ENCODE data around the gene GABPB1.
A peak's percentile ranks its signal among the peaks of the same experiment; 100 is the strongest.
"Not testable (repeated sequence)": the region's sequence is repeated elsewhere in the genome, so short reads cannot be mapped to it uniquely, and the experiment has no call there.

Gene GABPB1

GRCh38 chr15:50354838-50355618 is at the start of gene GABPB1:
GABPB1 (minus strand) TSS chr15:50355198; CDS start chr15:50309798, 45,400 bp downstream.
- DNase-seq (ENCODE audit: low read depth in 2 of 2) = peak; percentile 73 to 78

GRCh38 chr15:50391561-50391960 is 36.6 kb upstream of the GABPB1 start:
- DNase-seq (ENCODE audit: low read depth in 2 of 2) = not testable (repeated sequence)

DNA sequence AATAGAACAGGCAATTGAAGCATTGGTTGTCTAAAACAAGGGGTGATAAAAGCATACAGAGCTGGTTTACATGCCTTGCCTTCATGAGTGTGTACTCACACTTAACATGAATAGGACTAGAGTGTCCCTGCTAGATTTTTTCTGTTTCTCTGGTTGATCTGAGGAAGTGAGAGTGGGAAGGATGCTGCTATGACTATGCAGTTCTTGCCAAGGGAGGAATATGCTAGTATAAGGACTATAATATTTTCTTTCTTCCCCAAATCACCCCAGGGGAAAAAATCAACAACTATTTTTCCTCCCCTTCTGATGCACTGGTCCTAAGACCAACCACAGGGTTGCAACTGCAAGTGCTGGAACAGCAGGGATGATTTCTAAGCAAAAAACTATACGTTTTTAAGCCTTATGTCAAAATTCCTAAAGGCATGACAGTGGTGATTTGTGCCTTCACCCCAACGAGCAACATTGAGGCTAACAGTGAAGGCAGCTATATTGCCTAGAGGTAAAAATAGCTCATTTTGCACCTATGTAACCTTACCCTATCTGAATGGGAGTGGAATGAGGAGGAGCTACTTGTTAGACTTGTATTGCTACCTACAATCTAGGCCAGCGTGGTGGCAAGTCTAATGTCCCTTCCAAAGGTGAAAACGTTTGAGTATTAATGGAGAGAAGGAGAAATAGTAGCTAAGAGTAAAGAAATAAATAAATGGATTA is 35.7 kb upstream of the GABPB1 start:
- DNase-seq (ENCODE audit: low read depth in 2 of 2) = no peak

- DNase-seq (ENCODE audit: low read depth in 2 of 2) = not testable (repeated sequence)
Measured at GRCh38 chr15:50382408-50382807, 27.4 kb upstream of the GABPB1 start.

DNA sequence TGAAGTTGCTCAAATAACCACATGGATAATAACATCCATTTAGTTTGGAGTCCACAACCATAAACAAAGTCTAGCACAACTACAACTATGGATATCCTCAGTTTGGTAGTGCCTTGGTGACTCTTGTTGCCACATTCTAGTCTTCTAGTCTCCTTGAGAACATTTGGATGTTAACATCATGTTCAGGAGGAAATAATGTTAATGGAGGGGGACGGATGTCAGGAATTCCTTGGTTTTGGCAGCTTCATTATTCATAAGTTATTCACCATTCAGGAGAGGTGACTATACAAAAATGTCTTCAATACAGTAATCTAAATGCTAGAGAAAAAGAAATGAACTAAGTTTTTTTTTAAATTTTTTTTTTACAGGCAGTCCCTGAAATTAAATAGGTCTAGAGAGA is 26.4 kb upstream of the GABPB1 start:
- no peak for DNase-seq (ENCODE audit: low read depth in 2 of 2)

DNA sequence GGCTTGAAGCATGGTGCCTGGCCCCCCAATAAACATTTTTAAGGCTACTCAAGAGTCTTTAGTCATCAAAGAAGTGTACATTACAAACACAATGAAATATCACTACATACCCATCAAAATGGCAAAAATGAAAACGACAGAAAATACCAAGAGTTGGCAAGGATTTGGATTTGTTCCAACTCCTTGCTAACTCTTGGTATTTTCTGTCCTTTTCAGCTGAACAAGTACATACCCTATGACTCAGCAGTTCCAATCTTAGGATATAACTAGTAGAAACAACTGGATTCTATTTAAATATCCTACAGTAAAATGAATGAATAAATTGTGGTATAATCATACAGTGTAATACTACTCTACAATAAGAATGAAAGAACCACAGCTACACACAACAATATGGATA is 25.1 kb upstream of the GABPB1 start:
- no peak for DNase-seq (ENCODE audit: low read depth in 2 of 2)

DNA sequence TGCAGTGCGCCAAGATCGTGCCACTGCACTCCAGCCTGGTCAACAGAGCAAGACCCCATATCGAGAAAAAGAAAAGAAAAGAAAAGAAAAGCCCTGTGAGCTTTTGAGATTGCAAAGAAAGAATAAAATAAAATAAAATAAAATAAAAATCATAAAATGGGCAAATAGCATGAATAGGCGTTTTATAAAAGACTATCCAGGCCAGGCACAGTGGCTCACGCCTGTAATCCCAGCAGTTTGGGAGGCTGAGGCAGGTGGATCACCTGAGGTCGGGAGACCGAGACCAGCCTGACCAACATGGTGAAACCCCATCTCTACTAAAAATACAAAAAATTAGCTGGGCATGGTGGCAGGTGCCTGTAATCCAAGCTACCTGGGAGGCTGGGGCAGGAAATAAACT is 24.4 kb upstream of the GABPB1 start:
- DNase-seq (ENCODE audit: low read depth in 2 of 2) = not testable (repeated sequence)

GRCh38 chr15:50378776-50379175 is 23.8 kb upstream of the GABPB1 start:
- DNase-seq (ENCODE audit: low read depth in 2 of 2) = no peak

DNA sequence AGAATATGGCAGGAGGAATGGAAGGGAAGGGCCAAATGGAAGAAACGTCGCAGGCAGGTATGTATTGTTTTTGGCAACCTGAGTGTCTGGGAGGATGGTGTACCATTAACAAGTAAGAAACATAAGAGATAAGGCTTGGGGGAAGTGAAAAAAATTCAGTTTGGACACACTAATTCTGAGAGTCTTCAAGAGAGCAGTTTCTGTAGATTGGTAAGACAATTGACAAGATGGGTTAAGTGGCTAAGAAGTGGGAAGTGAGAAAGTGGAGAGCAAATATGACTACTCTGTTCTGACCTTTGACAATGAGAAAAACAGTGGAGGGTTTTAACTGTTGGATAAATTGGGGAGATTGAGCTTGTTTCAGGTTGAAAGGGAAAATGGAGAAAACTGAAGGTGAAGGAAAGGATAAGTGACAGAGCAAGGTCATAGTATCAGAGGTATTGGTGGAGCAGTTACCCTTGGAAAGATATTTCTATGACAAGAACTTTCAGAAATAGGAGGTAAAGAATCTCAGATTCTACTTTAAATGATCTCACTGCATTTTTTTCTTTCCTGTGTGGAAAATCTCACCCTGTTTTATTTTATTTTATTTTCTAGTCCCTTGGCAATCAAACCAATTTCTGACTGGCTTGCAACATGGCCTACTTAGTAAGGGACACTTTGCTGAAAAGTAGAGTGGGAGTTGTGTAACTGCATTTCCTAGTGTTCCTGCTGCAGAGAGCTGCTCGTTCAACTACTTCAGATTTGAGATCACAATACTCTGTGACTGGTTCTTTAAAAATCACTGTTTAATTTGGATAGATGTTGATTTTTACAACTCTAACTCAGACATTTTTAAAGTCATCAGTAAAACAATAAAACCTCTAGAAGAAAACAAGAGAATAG is 23.1 kb upstream of the GABPB1 start:
- DNase-seq (ENCODE audit: low read depth in 2 of 2) = no peak

DNA sequence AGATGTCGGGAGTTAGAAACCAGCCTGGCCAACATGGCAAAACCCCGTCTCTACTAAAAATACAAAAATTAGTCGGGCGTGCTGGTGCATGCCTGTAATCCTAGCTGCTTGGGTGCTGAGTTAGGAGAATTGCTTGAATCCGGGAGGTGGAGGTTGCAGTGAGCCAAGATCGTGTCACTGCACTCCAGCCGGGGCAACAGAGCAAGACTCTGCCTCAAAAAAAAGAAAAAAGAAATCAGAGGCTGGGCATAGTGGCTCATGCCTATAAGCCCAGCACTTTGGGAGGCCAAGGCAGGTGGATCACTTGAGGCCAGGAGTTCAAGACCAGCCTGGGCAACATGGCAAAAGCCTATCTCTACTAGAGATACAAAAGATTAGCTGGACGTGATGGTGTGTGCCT is 14.6 kb upstream of the GABPB1 start:
- not testable (repeated sequence) for DNase-seq (ENCODE audit: low read depth in 2 of 2)

GRCh38 chr15:50365971-50366370 is 11.0 kb upstream of the GABPB1 start:
- no peak for DNase-seq (ENCODE audit: low read depth in 2 of 2)

DNA sequence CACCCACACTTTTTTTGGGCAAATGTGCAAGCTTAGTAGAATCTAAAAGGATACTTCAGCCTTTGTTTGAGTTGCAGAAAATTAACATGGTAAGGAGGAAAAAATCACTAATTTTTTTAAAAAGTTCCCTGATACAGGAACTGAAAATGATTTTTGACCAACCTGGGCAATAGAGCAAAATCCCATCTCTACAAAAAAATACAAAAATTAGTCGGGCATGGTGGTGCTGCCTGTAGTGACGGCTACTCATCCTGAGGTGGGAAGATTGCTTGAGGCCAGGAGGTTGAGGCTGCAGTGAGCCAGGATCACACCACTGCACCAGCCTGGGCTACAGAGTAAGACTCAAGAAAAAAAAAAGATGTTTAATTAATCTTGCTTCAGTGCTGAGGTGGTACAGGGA is 10.6 kb upstream of the GABPB1 start:
- no peak for DNase-seq (ENCODE audit: low read depth in 2 of 2)

DNA sequence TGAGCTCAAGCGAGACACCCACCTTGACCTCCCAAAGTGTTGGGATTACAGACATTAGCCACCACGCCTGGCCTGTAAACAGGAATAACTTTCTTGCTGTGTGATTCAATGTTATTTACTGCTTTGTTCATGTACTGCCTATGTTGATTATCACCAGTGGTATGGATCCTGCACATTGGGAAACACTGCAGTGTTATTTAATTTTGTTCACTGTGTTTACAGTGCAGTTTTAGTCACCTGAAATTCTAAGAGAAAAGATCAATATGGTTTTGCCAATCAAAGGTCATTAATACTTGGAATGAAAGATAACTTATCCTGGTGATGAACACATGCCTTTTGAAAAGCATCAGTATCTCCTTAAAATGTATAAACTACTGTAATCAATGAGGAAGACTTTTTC is 8.6 kb upstream of the GABPB1 start:
- DNase-seq (ENCODE audit: low read depth in 2 of 2) = no peak

- DNase-seq (ENCODE audit: low read depth in 2 of 2) = no peak
Measured at GRCh38 chr15:50361756-50362155, 6.8 kb upstream of the GABPB1 start.

DNA sequence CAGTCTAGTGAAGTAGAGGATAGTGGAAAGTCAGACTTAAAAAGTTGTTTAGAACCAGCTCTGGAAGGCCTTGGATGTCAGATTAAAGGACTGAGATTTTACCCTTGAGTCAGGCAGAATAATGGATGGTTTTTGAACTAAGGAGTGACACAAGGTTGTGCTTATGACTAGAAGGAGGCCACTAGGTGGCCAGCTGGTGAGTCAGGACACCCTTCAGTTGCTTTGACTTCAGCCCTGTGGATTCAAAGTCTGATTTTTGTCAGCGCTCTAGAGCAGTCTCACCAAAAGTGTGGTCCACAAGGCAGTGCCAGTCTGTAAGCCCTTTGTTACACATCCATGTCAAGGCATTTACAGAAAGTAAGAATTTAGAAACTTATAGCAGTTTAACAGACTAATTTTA is 3.8 kb upstream of the GABPB1 start:
- no peak for DNase-seq (ENCODE audit: low read depth in 2 of 2)

- no peak for DNase-seq (ENCODE audit: low read depth in 2 of 2)
Measured at GRCh38 chr15:50355980-50356379, 982 bp upstream of the GABPB1 start.

GRCh38 chr15:50355619-50355905 is 564 bp upstream of the GABPB1 start:
- no peak for DNase-seq (ENCODE audit: low read depth in 2 of 2)

DNA sequence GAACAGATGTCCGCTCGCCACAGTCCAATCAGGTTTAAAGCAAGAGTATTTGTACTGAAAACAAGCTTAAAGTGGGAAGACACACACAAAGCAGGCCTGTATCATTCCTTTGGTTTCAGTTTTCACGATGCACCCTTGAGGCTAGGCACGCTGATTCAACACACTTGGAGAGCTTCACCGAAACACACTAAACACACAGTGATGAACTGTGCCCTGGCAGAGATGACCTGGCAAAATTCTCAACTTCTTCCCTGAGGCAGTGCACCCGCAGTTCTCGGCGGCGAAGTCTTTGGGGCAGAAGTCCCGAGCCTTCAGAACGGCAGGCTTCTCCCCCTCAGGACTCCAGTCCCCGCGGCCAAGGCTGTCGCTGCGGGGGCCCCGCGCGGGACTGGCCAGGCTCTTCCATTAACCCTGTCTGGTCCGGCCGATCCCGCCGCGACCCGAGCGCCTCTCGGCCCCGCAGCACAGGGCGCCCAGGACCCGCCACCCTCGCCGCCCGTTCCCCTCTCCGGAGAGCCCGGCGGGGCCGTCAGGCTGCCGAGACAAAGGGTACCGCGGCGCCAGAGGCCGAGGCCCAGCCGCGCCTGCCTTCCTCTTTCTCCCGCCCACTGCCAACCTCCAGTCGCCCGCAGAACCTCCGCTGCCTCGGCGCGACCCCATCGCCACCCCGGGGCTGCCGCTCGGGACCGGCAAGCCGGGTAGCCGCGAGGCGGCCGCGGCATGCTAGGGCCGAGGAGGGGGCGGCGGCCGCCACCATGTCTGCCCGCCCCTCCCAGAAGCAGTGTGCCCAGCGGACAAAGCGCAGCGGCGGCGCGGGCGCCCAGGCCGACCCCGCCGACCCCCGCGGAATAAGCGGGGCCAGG is 792 bp downstream of the GABPB1 start:
- DNase-seq (ENCODE audit: low read depth in 2 of 2) = peak; percentile 14 to 22

DNA sequence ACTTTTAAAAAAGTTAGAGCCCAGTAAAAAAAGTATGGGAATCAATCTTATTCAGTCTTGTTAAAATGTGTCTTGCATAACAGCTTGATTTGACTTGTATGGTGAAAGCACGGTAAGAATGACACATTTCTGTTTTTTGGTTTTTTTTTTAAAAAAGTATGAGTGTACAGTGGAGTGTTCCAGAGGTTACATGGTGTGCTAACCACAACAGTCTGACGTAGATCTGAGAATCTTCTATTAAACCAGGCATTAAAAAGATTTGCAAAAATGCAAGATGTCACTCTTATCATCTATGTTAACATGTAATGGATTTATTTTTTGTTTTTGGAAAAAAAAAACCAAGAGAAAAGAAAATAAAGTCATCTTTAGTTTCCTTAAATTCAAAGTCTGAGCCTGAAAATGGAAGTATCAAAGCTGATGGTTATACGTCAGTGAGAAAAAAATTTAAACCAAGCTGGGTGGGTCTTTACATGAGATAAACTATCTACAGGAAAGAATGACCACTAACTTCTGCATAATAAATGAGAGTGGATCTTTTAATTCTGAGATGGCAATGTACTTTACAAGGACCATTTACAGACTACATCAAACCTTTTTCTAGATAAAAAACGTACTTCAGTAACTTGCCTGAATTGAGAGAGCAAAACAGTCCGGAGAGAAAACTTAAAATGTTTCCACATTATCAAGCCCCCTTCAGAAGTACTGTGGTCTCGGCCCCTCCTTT is 1.6 kb downstream of the GABPB1 start:
- DNase-seq (ENCODE audit: low read depth in 2 of 2) = no peak

GRCh38 chr15:50350621-50351020 is 4.4 kb downstream of the GABPB1 start:
- DNase-seq (ENCODE audit: low read depth in 2 of 2) = no peak

GRCh38 chr15:50345298-50345697 is 9.7 kb downstream of the GABPB1 start:
- DNase-seq (ENCODE audit: low read depth in 2 of 2) = no peak
